VCaP (cell line): Measurements from ENCODE around the gene TBC1D4.

Experiments used
- H3K27ac ChIP-seq: fragments of 450-650 bp; 2 replicates; pipeline ENCODE4 v1.5.1; 2017
- CTCF ChIP-seq: fragments of 450-650 bp; conservative IDR thresholded peaks from 2 replicates; pipeline ENCODE4 v1.5.1; 2017; ENCODE audit warnings: mild to moderate bottlenecking, moderate library complexity

TBC1D4 gene

GRCh38 chr13:75430436-75431209, 51.3 kb downstream of the TBC1D4 start:
- no peak for TF ChIP-seq CTCF
- no peak overlapping the region for H3K27ac ChIP-seq

DNA sequence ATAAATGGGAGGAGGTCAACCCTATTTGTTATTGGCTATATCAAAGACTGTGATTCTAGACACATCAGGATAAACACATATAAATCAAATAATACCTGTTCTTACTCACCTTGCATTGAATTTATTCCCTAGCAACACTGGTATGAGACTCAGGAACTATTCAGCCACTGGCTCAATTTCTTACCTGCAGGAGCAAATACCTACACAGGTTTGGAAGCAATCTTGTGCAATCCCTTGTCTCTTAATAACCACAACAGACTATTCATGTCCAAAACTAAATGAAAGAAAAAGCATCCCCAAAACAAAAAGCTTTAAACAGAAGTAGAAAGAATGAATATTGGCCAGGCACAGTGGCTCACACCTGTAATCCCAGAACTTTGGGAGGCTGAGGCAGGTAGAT, 55.5 kb downstream of the TBC1D4 start:
- TF ChIP-seq CTCF = no peak
- no peak overlapping the region for H3K27ac ChIP-seq

DNA sequence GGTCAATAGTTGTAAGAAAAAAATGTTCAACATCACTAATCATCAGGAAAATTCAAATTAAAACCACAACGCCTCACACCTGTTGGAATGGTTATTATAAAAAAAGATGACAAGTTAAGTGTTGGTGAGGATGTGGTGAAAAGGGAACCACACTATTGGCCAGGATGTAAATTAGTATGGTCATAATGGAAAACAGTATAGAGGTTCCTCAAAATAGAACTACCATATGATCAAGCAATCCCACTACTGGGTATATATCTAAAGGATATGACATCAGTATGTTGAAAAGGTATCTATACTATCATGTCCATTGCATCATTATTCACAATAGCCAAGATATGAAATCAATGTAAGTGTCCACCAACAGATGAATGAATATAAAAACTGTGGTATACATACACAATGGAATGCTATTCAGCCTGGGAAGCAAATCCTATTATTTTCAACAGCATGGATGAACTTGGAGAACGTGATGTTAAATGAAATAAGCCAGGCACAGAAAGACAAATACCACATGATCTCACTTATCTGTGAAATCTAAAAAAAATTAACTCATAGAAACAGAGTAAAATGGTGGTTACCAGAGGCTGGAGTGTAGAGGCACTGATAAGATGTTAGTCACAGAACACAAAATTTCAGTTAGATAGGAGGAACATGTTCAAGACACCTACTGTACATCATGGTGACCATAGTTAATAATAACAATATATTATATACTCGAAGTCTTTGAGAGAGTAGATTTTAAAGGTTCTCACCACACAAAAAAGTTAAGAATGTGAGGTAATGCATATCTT, 56.6 kb downstream of the TBC1D4 start:
- no peak overlapping the region for H3K27ac ChIP-seq
- no peak for TF ChIP-seq CTCF

GRCh38 chr13:75423946-75424345, 58.0 kb downstream of the TBC1D4 start:
- no peak for TF ChIP-seq CTCF
- H3K27ac ChIP-seq = no peak overlapping the region

- no peak overlapping the region for H3K27ac ChIP-seq
- TF ChIP-seq CTCF = no peak
Observed at GRCh38 chr13:75422028-75422427, 59.9 kb downstream of the TBC1D4 start.

GRCh38 chr13:75421133-75421532, 60.8 kb downstream of the TBC1D4 start:
- no peak overlapping the region for H3K27ac ChIP-seq
- TF ChIP-seq CTCF = no peak

GRCh38 chr13:75419656-75420055, 62.3 kb downstream of the TBC1D4 start:
- TF ChIP-seq CTCF = no peak

More at GRCh38 chr13:75419656-75420055, 62.3 kb downstream of the TBC1D4 start:
- no peak overlapping the region for H3K27ac ChIP-seq
